SK-N-SH (cell line): ENCODE measurements around the gene SNCAIP. TPM values are rescaled to one million over a fixed set of nuclear protein-coding genes. Genes with fewer than 3 reads are reported as not detected.

Experiments used
- CTCF ChIA-PET: fragments of 300-600, 350-600 bp; formaldehyde crosslinking; extraction: SDS; loops from one replicate; lab custom pipeline; 2021; lab: Yijun Ruan, JAX
- POLR2A ChIA-PET: fragments of 350-600 bp; sonication (Branson Sonifier 250); formaldehyde crosslinking; extraction: SDS; loops from one replicate; lab custom pipeline; 2020; ENCODE audit warnings: antibody characterized with exemption, inconsistent platforms; lab: Yijun Ruan, JAX
- DNase-seq: peaks from one replicate; pipeline ENCODE4 v3.0.0; 2012
- H2AFZ ChIP-seq: fragments of 200-600 bp; sonication (generic); 2 replicates; pipeline ENCODE4 v1.8.1; 2016; ENCODE audit warnings: antibody characterized with exemption, mild to moderate bottlenecking, low read depth
- H3F3A ChIP-seq: fragments of 200-600 bp; sonication (generic); replicated peaks from 2 replicates; pipeline ENCODE3; 2016; ENCODE audit warnings: antibody characterized with exemption, mild to moderate bottlenecking; ENCODE audit not compliant: insufficient read depth
- H3K27ac ChIP-seq, 2 experiments: fragments of 200-500 bp in 1 of 2; fragments of 200-600 bp in 1 of 2; sonication (Bioruptor generic) in 1 of 2; sonication (generic), shearing (Covaris generic) in 1 of 2; 2 replicates each; pipeline versions ENCODE4 v1.5.1 to v1.6.1; 2014 to 2016; ENCODE audit warnings: low read depth in 2 of 2, inconsistent platforms in 1 of 2, low read length in 1 of 2, mild to moderate bottlenecking in 1 of 2, mixed read lengths in 1 of 2
- H3K27me3 ChIP-seq: fragments of 200-600 bp; sonication (generic), shearing (Covaris generic); 2 replicates; pipeline ENCODE4 v1.6.1; 2016; ENCODE audit warnings: mixed run types; ENCODE audit not compliant: insufficient read depth
- H3K36me3 ChIP-seq, 2 experiments: fragments of 200-500 bp in 1 of 2; fragments of 200-600 bp in 1 of 2; sonication (Bioruptor generic) in 1 of 2; sonication (generic) in 1 of 2; replicated peaks in 1 of 2; 2 replicates each; pipeline versions ENCODE3 to v1.5.1; 2014 to 2016; ENCODE audit warnings: low read length in 1 of 2, mild to moderate bottlenecking in 1 of 2; ENCODE audit not compliant: insufficient read depth in 2 of 2, control insufficient read depth in 1 of 2
- H3K4me1 ChIP-seq, 2 experiments: fragments of 200-500 bp in 1 of 2; fragments of 200-600 bp in 1 of 2; sonication (Bioruptor generic) in 1 of 2; sonication (generic), shearing (Covaris generic) in 1 of 2; 2 replicates each; pipeline versions ENCODE4 v1.5.1 to v1.6.1; 2014 to 2016; ENCODE audit warnings: low read depth in 1 of 2, low read length in 1 of 2, mixed run types in 1 of 2; ENCODE audit not compliant: insufficient read depth in 2 of 2, control insufficient read depth in 1 of 2
- H3K4me2 ChIP-seq: fragments of 200-600 bp; sonication (generic), shearing (Covaris generic); 2 replicates; pipeline ENCODE4 v1.6.1; 2017; ENCODE audit warnings: mixed run types
- H3K4me3 ChIP-seq, 2 experiments: fragments of 200-500 bp in 1 of 2; fragments of 200-600 bp in 1 of 2; sonication (Bioruptor generic) in 1 of 2; sonication (generic), shearing (Covaris generic) in 1 of 2; 2 replicates each; pipeline versions ENCODE4 v1.5.1 to v1.8.1; 2014 to 2016; ENCODE audit warnings: low read depth in 2 of 2, inconsistent platforms in 1 of 2, low read length in 1 of 2, mild to moderate bottlenecking in 1 of 2, mixed read lengths in 1 of 2, moderate library complexity in 1 of 2
- H3K79me2 ChIP-seq: fragments of 200-600 bp; sonication (generic); 2 replicates; pipeline ENCODE4 v1.8.1; 2017; ENCODE audit warnings: mild to moderate bottlenecking; ENCODE audit not compliant: insufficient read depth
- H3K9ac ChIP-seq: fragments of 200-600 bp; sonication (generic); 2 replicates; pipeline ENCODE4 v1.6.1; 2017; ENCODE audit warnings: mixed run types
- H3K9me2 ChIP-seq: fragments of 200-600 bp; sonication (generic); 2 replicates; pipeline ENCODE4 v1.6.1; 2017; ENCODE audit warnings: mixed run types
- H3K9me3 ChIP-seq: fragments of 200-600 bp; sonication (generic); 2 replicates; pipeline ENCODE4 v1.6.1; 2017; ENCODE audit warnings: mixed run types, mild to moderate bottlenecking, moderate library complexity
- H4K20me1 ChIP-seq: fragments of 200-600 bp; sonication (generic); 2 replicates; pipeline ENCODE4 v1.6.1; 2017; ENCODE audit warnings: mild to moderate bottlenecking, mixed run types; ENCODE audit not compliant: insufficient read depth
- EP300 ChIP-seq, 2 experiments: IDR thresholded peaks; 2 replicates each; pipeline versions ENCODE4 v1.4.0 to v1.6.1; 2012; ENCODE audit warnings: borderline replicate concordance in 1 of 2, low read depth in 1 of 2, low read length in 1 of 2
- EZH2phosphoT487 ChIP-seq: fragments of 200-600 bp; sonication (generic); IDR thresholded peaks from 2 replicates; pipeline ENCODE4 v1.6.1; 2017; ENCODE audit warnings: low read depth, mixed run types, mild to moderate bottlenecking, antibody characterized with exemption, moderate library complexity, borderline replicate concordance
- FOSL2 ChIP-seq: IDR thresholded peaks from 2 replicates; pipeline ENCODE4 v1.4.0; 2012; ENCODE audit warnings: low read depth, mild to moderate bottlenecking, moderate library complexity, borderline replicate concordance
- FOXJ3 ChIP-seq: sonication (generic); formaldehyde crosslinking; IDR thresholded peaks from 2 replicates; pipeline ENCODE4 v1.5.1; 2020; ENCODE audit warnings: mild to moderate bottlenecking, missing genetic modification reagents
- GABPA ChIP-seq: IDR thresholded peaks from 2 replicates; pipeline ENCODE4 v1.4.0; 2012; ENCODE audit warnings: low read depth, mild to moderate bottlenecking
- JUND ChIP-seq: IDR thresholded peaks from 2 replicates; pipeline ENCODE4 v1.4.0; 2012
- MAX ChIP-seq: IDR thresholded peaks from 2 replicates; pipeline ENCODE4 v1.4.0; 2012; ENCODE audit warnings: low read depth
- MEF2A ChIP-seq: IDR thresholded peaks from 2 replicates; pipeline ENCODE4 v1.4.0; 2012; ENCODE audit warnings: low read depth, borderline replicate concordance
- MXI1 ChIP-seq: IDR thresholded peaks from 2 replicates; pipeline ENCODE4 v1.6.1; 2012; ENCODE audit warnings: mild to moderate bottlenecking, low read depth, low read length, improper control_type of control experiment
- NFIC ChIP-seq: IDR thresholded peaks from 2 replicates; pipeline ENCODE4 v1.4.0; 2012; ENCODE audit warnings: borderline replicate concordance
- NRF1 ChIP-seq: IDR thresholded peaks from 2 replicates; pipeline ENCODE4 v1.6.1; 2012; ENCODE audit warnings: low read depth, mild to moderate bottlenecking, low read length
- POLR2AphosphoS5 ChIP-seq: IDR thresholded peaks from 2 replicates; pipeline ENCODE4 v1.6.1; 2012; ENCODE audit warnings: low read depth, low read length
- RAD21 ChIP-seq: IDR thresholded peaks from 2 replicates; pipeline ENCODE4 v1.6.1; 2012; ENCODE audit warnings: mild to moderate bottlenecking, low read length
- RCOR1 ChIP-seq: fragments of 150-350 bp; IDR thresholded peaks from 2 replicates; pipeline ENCODE4 v1.6.1; 2017; ENCODE audit warnings: antibody characterized with exemption, low read length
- REST ChIP-seq: IDR thresholded peaks from 2 replicates; pipeline ENCODE4 v1.6.1; 2012; ENCODE audit warnings: mild to moderate bottlenecking, low read depth, low read length, moderate library complexity
- RFX5 ChIP-seq: IDR thresholded peaks from 2 replicates; pipeline ENCODE4 v1.6.1; 2012; ENCODE audit warnings: mild to moderate bottlenecking, improper control_type of control experiment, low read length
- SIN3A ChIP-seq: IDR thresholded peaks from 2 replicates; pipeline ENCODE4 v1.6.1; 2012; ENCODE audit warnings: low read depth, mild to moderate bottlenecking, low read length, moderate library complexity, borderline replicate concordance
- SMC3 ChIP-seq: IDR thresholded peaks from 2 replicates; pipeline ENCODE4 v1.6.1; 2012; ENCODE audit warnings: low read depth, low read length, improper control_type of control experiment
- TAF1 ChIP-seq: IDR thresholded peaks from 2 replicates; pipeline ENCODE4 v1.6.1; 2012; ENCODE audit warnings: low read depth, mild to moderate bottlenecking, low read length, moderate library complexity, borderline replicate concordance
- TCF12 ChIP-seq: IDR thresholded peaks from 2 replicates; pipeline ENCODE4 v1.4.0; 2012
- TEAD4 ChIP-seq: IDR thresholded peaks from 2 replicates; pipeline ENCODE4 v1.4.0; 2012; ENCODE audit warnings: mild to moderate bottlenecking, borderline replicate concordance; ENCODE audit not compliant: insufficient read depth
- USF2 ChIP-seq: fragments of 150-350 bp; IDR thresholded peaks from 2 replicates; pipeline ENCODE4 v1.6.1; 2017; ENCODE audit warnings: antibody characterized with exemption, low read length, low read depth, borderline replicate concordance
- YY1 ChIP-seq: IDR thresholded peaks from 2 replicates; pipeline ENCODE4 v1.4.0; 2012; ENCODE audit warnings: low read depth, mild to moderate bottlenecking
- ZBTB33 ChIP-seq: IDR thresholded peaks from 2 replicates; pipeline ENCODE4 v1.4.0; 2012; ENCODE audit warnings: low read depth, borderline replicate concordance
- WGBS: methylation state at CpG from one replicate; pipeline ENCODE4 v1.1.6; 2017; ENCODE audit warnings: low lambda C conversion rate; 5-methylcytosine and 5-hydroxymethylcytosine counted together
- polyA plus RNA-seq, 3 experiments: library from polyadenylated mRNA; depleted of rRNA; stranded (reverse); fragments of >200 nt; gene quantifications; 2 replicates each; pipeline ENCODE4 v1.2.3, GENCODE V29; 2012

SNCAIP gene
- polyA plus RNA-seq, 1 of the 3 experiments (the other 2 are of a cell fraction) = not detected

GRCh38 chr5:122507581-122507980 is 195.5 kb downstream of the SNCAIP start:
- H2AFZ ChIP-seq = no peak overlapping the region
- CTCF ChIA-PET = interaction anchor here (0.9 to 18.1 kb wide), 5 partner anchors 9 to 838 kb away, joined by 3 to 226 read pairs (median 8); no protein-coding TSS in a partner anchor

GRCh38 chr5:122508623-122509022 is 196.6 kb downstream of the SNCAIP start:
- H3K9me2 ChIP-seq = no peaks in the 10 kb centered on the region
- H3K79me2 ChIP-seq = no peaks in the 10 kb centered on the region
- H4K20me1 ChIP-seq = no peaks in the 10 kb centered on the region
- no peak overlapping the region for H3K9ac ChIP-seq
- ChIA-PET CTCF (interaction anchor here (0.9 to 18.1 kb wide), 6 partner anchors 8 to 837 kb away, joined by 3 to 226 read pairs (median 6); no protein-coding TSS in a partner anchor), POLR2A (no interaction called here)
- H3K27ac ChIP-seq = no peak overlapping the region
- no peaks in the 10 kb centered on the region for H3K9me3 ChIP-seq
- no peak overlapping the region for H3K4me3 ChIP-seq
- no peaks in the 10 kb centered on the region for H3K36me3 ChIP-seq
- no peaks in the 10 kb centered on the region; a peak in 2 of 4 replicates for H3K4me1 ChIP-seq
- H3K27me3 ChIP-seq = no peaks in the 10 kb centered on the region
- H2AFZ ChIP-seq = no peak overlapping the region
- no peak overlapping the region for H3K4me2 ChIP-seq
- H3F3A ChIP-seq = no peaks in the 10 kb centered on the region
- no peak for DNase-seq
- no peak for TF ChIP-seq SIN3A
- TF ChIP-seq TCF12 = no peak
- no peak for TF ChIP-seq YY1
- no peak for TF ChIP-seq JUND
- no peak for TF ChIP-seq MEF2A
- TF ChIP-seq ZBTB33 = no peak
- TF ChIP-seq REST = no peak
- no peak for TF ChIP-seq NFIC
- no peak for TF ChIP-seq MAX
- no peak for TF ChIP-seq FOSL2
- no peak for TF ChIP-seq MXI1

More at GRCh38 chr5:122507581-122507980, 195.5 kb downstream of the SNCAIP start:
- H3K36me3 ChIP-seq = no peaks in the 10 kb centered on the region
- no peaks in the 10 kb centered on the region for H3K27me3 ChIP-seq
- H3K4me2 ChIP-seq = no peak overlapping the region
- POLR2A ChIA-PET = no interaction called here
- H3K27ac ChIP-seq = no peak overlapping the region
- H3K4me1 ChIP-seq = no peaks in the 10 kb centered on the region; a peak in 2 of 4 replicates
- WGBS = 68% methylated on average over 5 of the region's 5 CpGs
- no peak for DNase-seq
- H3K79me2 ChIP-seq = no peaks in the 10 kb centered on the region
- H3K9me2 ChIP-seq = no peaks in the 10 kb centered on the region
- no peaks in the 10 kb centered on the region for H4K20me1 ChIP-seq
- H3K9ac ChIP-seq = no peak overlapping the region
- TF ChIP-seq USF2 = no peak
- no peak for TF ChIP-seq NRF1
- no peak for TF ChIP-seq SMC3
- TF ChIP-seq FOSL2 = no peak
- no peak for TF ChIP-seq RAD21
- TF ChIP-seq POLR2AphosphoS5 = no peak
- no peak for TF ChIP-seq RFX5
- no peak for TF ChIP-seq GABPA
- TF ChIP-seq EZH2phosphoT487 = no peak
- no peak for TF ChIP-seq FOXJ3 (CRISPR knock-in tag)
- no peak for TF ChIP-seq MXI1
- no peak for TF ChIP-seq NFIC
- no peak for TF ChIP-seq EP300 (IDR thresholded peaks at IDR 0.05; ENCODE audit: borderline replicate concordance in 1 of 2, low read depth in 1 of 2, low read length in 1 of 2)
- TF ChIP-seq MAX = no peak
- no peak for TF ChIP-seq TEAD4
- TF ChIP-seq MEF2A = no peak
- no peak for TF ChIP-seq TAF1
- no peak for TF ChIP-seq RCOR1
- no peaks in the 10 kb centered on the region for H3F3A ChIP-seq
- H3K9me3 ChIP-seq = no peaks in the 10 kb centered on the region
- no peak overlapping the region for H3K4me3 ChIP-seq
